Hippocampal formation (tissue), 2 donors: Measurements from ENCODE around the gene SUCO.

ENCODE experiments used
- DNase-seq, 2 donors: peaks; one replicate each; lab custom pipeline; 2025; lab: John Stamatoyannopoulos, UW

SUCO gene

GRCh38 chr1:172517081-172517480 lies 15.9 kb upstream of the SUCO start:
- DNase-seq: no peak

DNA sequence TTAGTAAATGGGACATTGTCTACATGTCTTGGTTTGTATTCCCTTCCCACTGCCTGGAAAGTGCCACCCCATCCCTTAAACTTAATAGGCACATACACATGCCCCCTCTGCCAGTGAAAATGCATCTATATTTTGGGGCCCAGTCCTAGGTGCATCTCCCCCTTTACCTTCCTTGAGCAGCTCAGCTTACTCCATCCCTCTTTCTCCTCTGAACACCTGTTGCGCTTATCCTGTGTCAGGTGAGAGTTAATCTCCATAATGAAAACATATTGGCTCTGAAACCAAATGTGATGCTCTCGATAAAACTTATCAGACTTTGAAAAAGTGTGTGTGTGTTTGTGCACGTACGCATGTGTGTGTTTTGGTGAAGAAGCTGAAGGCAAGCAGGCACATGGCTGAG lies 15.4 kb upstream of the SUCO start:
- no peak for DNase-seq

GRCh38 chr1:172529304-172529703 lies 3.6 kb upstream of the SUCO start:
- no peak for DNase-seq

GRCh38 chr1:172530000-172530399 lies 3.0 kb upstream of the SUCO start:
- DNase-seq: no peak

DNA sequence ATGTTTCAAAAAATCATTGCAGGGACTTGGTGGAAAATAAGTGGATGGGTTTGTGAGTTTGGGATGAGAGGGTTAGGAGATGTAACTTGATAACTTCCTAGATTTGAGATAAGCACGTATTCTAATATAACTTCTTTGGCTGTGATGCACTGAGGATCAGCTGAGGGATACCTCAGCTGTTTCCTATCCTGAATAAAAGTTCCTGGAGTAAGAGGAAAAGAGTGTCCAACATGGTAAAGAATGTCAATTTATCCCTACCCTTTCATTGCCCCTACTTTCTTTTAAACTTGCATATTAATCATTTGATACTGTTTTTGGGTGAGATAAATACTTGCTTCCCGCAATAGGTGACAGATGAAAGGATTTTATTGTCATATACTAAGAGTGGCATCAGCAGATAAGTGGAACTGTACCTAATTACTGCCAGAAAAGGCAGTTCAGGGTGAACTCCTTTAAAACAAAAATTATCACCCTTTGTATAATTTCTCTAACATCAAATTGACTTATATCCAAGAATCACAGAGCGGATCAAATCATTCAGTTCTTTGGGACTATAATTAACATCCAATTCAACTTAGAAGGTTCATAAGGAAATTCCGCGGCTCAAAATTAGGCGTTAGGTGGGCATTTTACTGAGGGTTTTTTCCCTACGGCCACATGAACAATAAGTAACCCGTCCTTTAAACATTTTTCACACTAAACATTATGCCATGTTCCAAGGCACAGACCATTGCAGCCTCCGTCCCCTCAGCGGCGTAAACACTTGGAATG lies 1.4 kb upstream of the SUCO start:
- no peak for DNase-seq

DNA sequence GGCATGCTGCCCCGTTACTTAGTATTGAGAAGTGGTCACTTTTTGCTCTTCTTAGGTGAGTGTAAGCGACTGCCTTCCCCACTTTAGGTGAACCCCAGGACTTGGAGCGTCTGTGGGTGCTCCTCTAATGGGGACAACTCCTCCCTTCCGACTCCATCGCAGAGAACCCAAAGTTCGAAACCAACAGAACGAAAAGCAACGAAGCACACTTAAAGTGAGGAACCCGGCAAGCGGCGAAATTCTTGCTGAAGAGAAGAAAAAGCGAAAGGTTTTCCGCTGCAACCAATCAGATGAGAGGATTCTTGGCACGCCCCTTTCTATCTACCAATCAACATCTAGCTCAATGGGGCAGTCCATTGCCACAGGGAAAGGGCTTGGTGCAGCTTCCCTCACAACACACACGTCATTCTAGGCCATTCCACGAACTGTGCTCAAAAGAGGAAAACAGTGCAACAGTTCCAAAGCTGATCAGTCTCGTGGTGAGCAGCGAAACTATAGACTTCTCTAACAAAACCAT lies 709 bp upstream of the SUCO start:
- peak; percentile 94 to 98 for DNase-seq

GRCh38 chr1:172533513-172534151 lies 682 bp downstream of the SUCO start:
- no peak for DNase-seq

GRCh38 chr1:172536256-172536655 lies 3.3 kb downstream of the SUCO start:
- no peak for DNase-seq

DNA sequence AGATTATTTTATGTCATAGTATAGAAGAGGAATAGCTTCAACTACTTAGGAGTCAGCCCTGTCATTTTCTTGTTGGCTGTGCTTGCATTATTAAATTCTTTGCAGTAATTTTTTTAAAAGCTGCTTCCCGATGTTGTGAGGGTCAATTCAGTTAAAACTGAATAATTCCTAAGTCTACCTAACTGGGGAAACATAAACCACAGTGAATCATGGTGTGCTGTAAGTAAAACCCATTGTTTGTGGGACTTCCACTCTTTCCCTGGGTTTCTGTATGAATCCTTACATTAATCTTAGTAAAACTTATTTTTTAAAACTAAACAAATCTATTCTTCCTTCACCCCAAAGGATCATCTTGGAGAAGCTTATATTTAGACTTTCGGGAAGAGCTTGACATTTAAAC lies 4.4 kb downstream of the SUCO start:
- no peak for DNase-seq

DNA sequence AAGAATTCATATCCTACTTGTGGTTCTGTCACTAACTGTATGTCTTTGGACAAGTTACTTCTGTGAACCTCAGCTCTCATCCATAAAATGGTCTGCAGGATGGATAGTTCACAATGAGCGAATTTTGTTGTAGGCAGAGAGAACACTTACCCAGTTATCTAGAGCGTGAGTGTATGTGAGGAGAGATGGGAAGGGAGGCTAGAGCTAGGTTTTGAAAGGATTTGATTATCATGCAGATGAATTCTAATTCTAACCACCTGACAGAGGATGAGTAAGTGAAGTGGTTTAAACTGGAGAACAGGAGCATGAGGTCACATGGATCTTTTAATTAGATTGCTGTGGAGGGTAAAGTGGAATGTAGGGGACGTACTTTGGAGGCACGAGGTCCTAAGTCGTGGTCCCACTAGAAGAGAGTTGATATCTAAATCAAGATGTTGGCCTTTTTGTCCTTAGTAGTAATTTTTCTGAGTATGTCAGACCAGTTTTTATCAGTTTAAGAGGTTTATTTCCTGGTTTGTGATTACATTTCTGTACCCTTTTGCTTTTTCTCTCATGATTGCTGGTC lies 5.0 kb downstream of the SUCO start:
- no peak for DNase-seq

DNA sequence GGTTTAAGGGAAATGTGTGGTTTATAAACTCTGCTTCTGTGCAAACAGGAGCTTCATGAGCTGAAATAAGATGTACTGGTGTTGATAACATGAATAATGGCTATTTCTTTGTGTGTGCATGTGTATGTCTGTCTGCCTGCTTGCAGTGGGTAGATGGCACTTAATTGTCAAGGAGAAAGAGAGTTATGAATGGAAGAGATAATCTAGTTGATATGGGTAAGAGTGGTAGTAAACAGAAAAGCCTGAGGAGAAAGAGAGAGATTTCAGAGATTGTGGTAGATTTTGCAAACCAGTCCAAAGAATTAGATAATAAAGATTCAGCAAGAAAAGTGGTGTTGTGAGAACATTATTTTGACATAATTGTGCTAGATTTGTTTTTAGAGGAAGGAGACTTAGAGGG lies 7.7 kb downstream of the SUCO start:
- DNase-seq: no peak

DNA sequence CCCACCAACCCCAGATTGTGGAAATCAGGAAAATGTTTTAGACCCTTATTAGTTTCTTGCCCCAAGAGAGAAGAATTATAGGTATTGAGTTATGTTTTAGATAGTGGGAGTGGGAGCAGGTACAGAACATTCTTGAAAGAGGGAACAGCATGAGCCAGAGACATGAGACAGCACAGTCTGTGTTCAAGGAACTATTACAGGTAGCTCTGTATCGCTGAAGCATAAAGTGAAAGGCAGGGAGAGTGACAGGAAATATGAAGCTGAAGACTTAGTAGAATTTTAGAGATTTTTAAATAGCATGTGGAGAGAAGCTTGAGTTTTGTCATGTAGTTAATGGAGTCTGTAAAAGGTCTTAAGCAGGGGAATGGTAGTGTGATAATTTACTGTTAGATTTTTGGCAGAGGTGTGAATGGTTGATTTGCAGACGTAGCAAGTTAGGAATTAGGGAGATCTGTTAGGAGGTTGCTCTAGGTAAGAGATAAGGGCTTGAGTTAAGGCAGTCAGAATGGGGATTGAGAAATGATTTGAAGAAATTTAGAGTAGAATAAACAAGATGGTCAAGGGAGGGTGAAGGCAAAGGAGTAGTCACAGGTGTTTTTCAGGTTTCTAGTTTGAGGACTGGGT lies 11.6 kb downstream of the SUCO start:
- no peak for DNase-seq

DNA sequence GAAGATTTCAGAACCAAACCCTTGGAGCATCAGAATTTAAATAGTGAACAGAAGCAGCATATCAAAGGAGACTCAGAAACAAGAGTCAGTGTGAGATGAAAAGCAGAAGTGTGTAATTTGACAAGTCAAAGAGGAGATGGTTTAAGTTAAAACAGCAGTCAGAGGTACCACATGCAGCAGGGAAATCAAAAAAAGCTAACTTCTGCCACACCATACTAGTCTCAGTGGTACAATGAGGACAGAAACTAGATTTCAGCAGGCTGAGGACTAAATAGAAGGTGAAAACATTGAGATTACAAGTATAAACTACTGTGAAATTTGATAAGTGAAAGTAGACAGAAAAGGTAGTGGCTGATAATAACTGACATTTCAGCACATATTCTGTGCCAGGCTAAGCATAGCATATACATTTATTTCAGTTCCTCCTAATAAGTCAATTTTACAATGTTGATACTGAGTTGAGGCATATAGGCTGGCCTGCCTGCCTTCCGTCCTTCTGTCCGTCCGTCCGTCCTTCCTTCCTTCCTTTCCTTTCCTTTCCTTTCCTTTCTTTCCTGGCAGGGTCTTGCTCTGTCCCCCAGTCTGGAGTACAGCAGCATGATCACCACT lies 12.6 kb downstream of the SUCO start:
- DNase-seq: no peak

DNA sequence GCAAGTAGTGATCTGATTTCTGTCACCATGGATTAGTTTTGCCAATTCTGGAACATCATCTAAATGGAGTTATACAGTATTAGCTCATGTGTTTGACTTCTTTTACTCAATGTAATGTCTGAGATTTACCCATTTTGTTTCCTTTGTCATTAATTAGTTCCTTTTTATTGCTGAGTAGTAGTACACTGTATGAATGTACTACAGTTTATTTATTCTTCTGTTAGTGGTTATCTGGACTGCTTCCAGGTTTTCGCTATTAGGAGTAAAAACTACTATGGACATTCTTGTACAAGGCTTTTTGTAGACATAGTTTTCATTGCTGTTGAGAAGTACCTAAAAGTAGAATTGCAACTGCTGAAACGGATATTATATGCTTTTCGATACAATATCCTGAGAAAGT lies 14.1 kb downstream of the SUCO start:
- DNase-seq: no peak

- DNase-seq: no peak
These were observed 16.8 kb downstream of the SUCO start for GRCh38 chr1:172549621-172550280.

DNA sequence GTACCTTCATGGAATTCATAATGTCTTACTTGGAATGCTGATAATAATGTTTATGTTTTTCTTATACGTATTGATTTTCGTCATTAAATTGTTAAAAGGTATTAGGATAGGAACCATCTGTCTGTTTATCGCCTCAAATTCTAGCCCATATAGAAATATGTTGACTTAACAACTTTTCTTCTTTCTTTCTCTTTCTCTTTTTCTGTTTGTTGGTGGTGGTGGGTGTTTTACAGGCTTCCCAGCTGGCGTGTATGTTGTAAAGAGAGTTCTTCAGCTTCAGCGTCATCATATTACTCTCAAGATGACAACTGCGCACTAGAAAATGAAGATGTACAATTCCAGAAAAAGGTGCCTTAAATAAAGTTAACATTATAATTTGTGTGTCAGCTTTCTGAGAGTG lies 18.3 kb downstream of the SUCO start:
- no peak for DNase-seq

- no peak for DNase-seq
These were observed 22.0 kb downstream of the SUCO start for GRCh38 chr1:172554915-172555314.

- no peak for DNase-seq
These were observed 23.5 kb downstream of the SUCO start for GRCh38 chr1:172556461-172556860.

DNA sequence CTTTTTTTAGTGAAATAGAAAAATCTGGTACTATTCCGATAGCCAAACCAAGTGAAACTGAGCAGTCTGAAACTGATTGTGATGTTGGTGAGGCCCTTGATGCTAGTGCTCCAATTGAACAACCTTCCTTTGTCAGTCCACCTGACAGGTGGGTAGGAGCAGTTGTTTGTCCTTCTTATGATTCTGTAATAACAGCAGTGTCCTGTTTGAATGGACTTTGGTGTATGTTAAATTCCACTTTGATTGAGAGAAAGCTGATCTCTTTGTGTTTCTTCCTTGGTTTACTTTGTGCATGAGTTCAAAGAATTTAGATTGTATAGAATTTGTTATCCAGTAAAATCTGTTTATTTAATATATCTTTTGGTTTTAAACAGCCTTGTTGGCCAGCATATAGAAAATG lies 24.3 kb downstream of the SUCO start:
- no peak for DNase-seq

GRCh38 chr1:172559572-172560210 lies 26.7 kb downstream of the SUCO start:
- no peak for DNase-seq

DNA sequence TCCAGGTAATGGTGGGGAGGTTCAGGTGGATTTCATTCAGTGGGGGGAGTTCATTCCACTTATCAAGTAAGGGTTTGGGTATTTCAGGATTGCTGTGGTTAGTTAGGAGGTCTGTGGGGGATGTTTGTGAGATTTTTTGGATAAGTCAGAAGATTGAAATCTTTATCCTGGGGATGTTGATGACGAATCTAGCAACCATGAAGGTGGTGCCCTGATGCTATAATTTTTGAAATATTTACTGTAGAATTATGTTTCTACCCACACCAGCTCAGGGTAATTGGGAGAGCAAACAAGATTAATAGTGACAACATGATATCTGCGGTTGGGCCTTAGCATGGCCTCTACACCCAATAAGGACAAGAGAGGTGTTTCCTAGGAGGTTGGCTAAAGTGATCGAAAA lies 28.3 kb downstream of the SUCO start:
- no peak for DNase-seq
